Measurements from ENCODE around the gene GLG1.
"Not testable (repeated sequence)": the region's sequence is repeated elsewhere in the genome, so short reads cannot be mapped to it uniquely, and the experiment has no call there.

Gene GLG1

DNA sequence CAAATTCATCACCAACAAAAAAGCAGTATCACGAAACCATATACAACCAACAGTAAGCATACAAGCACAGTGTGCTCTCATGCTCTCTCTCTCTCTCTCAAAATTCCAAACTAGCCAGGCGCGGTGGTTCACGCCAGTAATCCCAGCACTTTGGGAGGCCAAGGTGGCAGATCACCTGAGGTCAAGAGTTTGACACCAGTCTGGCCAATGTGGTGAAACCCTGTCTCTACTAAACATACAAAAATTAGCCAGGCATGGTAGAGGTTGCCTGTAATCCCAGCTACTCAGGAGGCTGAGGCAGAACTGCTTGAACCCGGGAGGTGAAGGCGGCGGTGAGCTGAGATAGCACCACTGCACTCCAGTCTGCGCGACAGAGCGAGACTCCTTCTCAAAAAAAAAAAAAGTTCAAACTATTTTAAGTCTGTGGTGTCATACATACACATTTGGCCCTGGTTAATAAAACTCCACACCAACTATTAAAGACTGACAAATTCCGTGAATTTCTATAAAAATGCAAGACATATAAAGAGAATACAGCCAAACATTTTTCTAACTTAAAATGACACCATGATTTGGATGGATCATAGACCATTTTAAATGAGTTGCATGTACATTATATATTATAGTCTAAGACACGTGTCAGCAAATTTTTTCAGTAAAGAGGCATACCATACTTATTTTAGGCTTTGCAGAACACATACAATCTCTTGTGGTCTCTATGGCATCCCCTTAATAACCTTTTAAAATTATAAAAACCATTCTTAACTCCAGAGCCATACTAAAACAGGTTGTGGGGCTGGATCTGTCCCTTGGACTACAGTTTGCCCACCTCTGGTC, 30.9 kb downstream of the GLG1 start:
- no peak for DNase-seq
- intact Hi-C loops (cut with DNase I), result no loop called here

- intact Hi-C loops (cut with DNase I), result no loop called here
- no peak for DNase-seq
Observed at GRCh38 chr16:74575175-74575806, 31.6 kb downstream of the GLG1 start.

DNA sequence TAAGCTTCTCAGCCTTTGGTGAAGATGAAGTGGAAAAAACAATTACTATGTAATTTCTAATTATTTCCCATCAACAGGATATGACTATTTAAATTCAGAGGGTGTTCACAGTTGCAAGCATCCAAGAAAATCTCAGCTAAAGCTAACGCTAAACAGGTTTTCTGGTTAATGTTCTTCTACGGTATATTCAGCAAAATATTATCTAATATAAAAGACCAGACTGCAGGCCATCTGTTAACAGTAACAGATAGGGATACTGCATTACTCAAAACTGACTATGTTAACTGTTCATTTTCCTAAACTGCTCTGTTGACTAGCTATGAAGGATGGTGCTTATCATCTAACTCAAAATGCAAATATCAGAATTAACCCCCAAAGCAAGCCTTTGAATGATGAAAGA, 32.8 kb downstream of the GLG1 start:
- DNase-seq, result no peak
- intact Hi-C loops (cut with DNase I), result no loop called here

- intact Hi-C loops (cut with DNase I), result no loop called here
Observed at GRCh38 chr16:74573622-74574021, 33.3 kb downstream of the GLG1 start.

GRCh38 chr16:74570412-74571301, 36.3 kb downstream of the GLG1 start:
- intact Hi-C loops (cut with DNase I), result no loop called here
- peak in 5 of 10 donors; percentile 25 to 85 (median 41) for DNase-seq

More at GRCh38 chr16:74573622-74574021, 33.3 kb downstream of the GLG1 start:
- DNase-seq, result no peak

GRCh38 chr16:74568961-74569631, 37.8 kb downstream of the GLG1 start:
- intact Hi-C loops (cut with DNase I), result no loop called here

GRCh38 chr16:74567901-74568300, 39.0 kb downstream of the GLG1 start:
- DNase-seq, result no peak
- intact Hi-C loops (cut with DNase I), result no loop called here

More at GRCh38 chr16:74568961-74569631, 37.8 kb downstream of the GLG1 start:
- DNase-seq, result no peak

- DNase-seq, result no peak
- intact Hi-C loops (cut with DNase I), result no loop called here
Observed at GRCh38 chr16:74565378-74565777, 41.5 kb downstream of the GLG1 start.

DNA sequence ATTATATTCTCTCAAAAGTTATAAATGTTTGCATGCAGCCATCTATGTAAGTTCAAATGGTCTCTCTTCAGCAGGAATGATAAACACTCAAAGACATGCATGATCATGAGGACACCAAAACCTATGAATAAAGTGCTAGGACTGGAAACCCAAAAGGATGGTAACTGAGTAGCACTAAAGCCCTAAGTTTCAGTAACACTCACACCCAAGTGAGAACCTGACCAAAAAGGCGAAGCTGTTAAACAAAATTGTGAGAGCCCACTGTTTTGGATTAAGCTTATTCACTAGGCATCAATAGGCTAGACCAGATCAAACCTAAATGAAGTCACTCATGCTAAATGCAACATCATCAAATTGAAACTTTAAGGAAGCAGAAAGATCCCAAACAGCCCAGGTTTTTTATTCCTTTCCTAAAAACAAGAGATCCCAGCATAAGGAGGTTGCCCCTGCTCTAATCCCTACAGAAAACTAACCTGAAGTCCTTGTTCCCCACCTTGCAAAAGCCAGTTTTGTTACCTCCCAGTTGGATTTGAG, 42.4 kb downstream of the GLG1 start:
- DNase-seq, result no peak
- intact Hi-C loops (cut with DNase I), result no loop called here

- intact Hi-C loops (cut with DNase I), result no loop called here
- DNase-seq, result no peak
Observed at GRCh38 chr16:74563828-74564263, 43.1 kb downstream of the GLG1 start.

DNA sequence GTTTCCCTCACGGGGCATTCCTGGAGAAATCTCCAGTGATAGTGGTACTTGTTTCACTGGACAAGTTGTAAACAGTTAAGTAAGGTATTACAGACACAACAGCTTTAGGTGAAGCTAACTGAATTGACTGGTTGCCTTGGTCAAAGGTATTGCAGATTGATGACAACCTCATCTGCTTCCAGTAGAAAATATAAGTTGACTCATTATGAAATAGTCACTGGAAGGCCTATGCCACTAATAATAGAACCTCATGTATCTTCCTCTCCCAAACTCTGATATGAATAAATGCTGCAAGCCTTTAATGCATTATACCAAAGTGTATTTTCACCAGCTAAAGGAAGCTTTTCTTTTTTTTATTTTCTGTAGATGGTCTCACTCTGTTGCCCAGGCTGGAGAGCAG, 44.8 kb downstream of the GLG1 start:
- DNase-seq, result no peak
- intact Hi-C loops (cut with DNase I), result no loop called here

DNA sequence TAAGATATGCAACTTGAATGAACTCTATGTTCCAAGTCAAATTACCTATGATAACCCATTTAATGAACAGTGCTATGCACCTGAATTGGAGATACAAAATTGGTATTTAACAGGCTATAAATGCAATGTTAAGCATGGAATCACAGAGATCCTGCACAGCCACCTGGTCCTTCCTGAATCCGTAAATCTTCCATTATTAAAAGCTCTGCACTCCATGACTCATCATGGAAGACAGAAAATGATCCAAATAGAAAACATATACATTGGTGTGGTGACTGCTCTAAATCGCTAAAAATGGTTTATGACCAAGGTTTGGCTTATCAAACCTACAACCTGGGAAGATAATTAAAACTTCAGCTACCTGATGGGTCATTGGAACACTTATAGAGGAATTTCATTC, 45.3 kb downstream of the GLG1 start:
- no peak for DNase-seq
- intact Hi-C loops (cut with DNase I), result no loop called here

GRCh38 chr16:74560912-74561311, 46.0 kb downstream of the GLG1 start:
- intact Hi-C loops (cut with DNase I), result loop anchor here (1.0 kb wide), 1 partner anchor 30 kb away; no protein-coding TSS in a partner anchor
- peak in 1 of 10 donors; percentile 14 for DNase-seq

DNA sequence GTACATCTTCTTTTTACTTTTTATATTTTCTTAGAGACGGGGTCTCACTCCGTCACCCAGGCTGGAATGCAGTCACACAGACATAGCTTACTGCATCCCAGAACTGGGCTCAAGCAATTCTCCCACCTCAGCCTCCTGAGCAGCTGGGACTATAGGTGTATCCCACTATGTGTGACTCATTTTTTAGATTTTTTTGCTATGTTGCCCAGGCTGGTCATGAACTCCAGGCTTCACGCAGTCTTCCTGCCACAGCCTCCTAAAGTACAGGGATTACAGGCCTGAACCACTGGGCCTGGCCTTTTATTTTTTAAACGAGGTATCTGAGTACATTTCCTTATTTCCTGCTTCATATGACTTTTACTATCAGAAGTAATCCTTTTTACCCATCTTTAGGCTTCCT, 48.0 kb downstream of the GLG1 start:
- intact Hi-C loops (cut with DNase I), result no loop called here
- no peak for DNase-seq

- no peak for DNase-seq
- intact Hi-C loops (cut with DNase I), result no loop called here
Observed at GRCh38 chr16:74557275-74557674, 49.6 kb downstream of the GLG1 start.

GRCh38 chr16:74556375-74556922, 50.5 kb downstream of the GLG1 start:
- no peak for DNase-seq
- intact Hi-C loops (cut with DNase I), result no loop called here

DNA sequence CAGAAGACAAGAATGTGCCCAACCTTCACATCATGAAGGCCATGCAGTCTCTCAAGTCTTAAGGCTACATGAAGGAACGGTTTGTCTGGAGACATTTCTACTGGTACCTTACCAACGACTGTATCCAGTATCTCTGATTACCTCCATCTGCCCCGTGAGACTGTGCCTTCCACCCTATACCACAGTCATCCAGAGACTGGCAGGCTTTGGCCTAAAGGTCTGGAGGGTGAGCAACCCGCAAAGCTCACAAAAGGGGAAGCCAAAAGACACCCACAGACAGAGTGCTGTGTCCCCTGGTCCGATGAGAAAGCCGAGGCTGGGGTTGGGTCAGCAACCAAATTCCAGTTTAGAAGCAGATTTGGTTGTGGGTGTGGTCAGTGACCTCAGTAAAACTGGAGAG, 54.6 kb downstream of the GLG1 start:
- DNase-seq; intact Hi-C loops (cut with DNase I): not testable (repeated sequence)

DNA sequence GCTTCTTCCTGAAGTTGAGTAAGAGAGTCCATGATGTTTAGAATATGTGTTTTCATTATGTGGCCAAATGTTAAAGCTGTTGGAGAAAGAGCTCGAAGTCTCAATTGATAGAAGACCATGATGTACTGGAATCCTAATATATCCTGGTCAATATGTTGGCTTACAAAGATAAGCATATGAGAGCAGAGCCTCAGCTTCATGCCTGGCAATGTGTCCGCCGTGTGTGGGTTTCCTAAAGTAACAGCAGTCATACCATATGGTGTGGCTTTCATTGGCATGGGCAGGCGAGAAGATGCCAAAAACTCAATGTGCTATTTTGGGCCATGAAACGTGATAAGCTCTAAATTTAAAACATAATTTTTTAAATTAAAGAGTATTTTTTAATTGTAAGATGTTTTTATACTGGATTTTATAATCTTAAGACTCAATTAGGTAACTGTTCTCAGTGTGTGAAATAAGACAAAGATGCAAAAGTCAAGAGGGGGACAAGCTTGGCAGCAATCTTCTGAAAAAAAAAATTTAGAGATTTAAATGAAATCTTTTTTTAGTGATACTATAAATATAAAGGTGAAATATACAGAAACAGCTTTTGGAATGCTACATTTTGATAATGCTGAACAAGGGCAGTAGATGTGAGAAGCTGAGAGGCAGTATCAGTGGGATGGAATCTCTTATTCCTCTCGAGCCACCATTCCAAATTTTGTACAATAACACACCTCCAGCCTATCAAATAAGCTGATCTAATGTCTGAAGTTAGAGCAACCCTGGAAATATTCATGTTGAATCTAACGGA, 56.5 kb downstream of the GLG1 start:
- DNase-seq; intact Hi-C loops (cut with DNase I): not testable (repeated sequence)

DNA sequence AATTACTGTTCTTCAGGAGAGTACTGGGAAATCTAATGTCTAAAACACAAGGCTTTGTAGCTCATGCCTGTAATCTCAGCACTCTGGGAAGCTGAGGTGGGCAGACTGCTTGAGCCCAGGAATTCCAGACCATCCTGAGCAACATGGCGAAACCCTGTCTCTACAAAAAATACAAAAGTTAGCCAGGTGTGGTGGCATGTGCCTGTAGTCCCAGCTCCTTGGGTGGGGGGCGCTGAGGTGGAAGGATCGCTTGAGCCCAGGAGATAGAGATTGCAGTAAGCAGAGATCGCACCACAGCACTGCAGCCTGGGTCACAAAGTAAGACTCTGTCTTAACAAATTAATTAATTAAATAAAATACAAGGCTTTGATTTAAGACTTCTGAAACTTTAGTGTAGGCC, 60.8 kb downstream of the GLG1 start:
- intact Hi-C loops (cut with DNase I); DNase-seq: not testable (repeated sequence)

Measured in posterior cingulate gyrus (tissue), 11 donors.